H1 (cell line): ENCODE results near the gene ANP32A. TPM values are rescaled to one million over a fixed set of nuclear protein-coding genes. Genes with fewer than 3 reads are reported as not detected.

Experiments
- ASH2L ChIP-seq: fragments of 200-600, 300-600 bp; sonication (generic); IDR thresholded peaks from one replicate; pipeline ENCODE4 v1.7.1; 2017; ENCODE audit warnings: low read length
- BACH1 ChIP-seq: IDR thresholded peaks from 2 replicates; pipeline ENCODE4 v1.6.1; 2012; ENCODE audit warnings: low read length, improper control_type of control experiment
- SP2 ChIP-seq: IDR thresholded peaks from 2 replicates; pipeline ENCODE4 v1.6.1; 2012; ENCODE audit warnings: mild to moderate bottlenecking, low read length, inconsistent platforms
- TBP ChIP-seq: IDR thresholded peaks from 2 replicates; pipeline ENCODE4 v1.6.1; 2011; ENCODE audit warnings: low read depth, low read length, improper control_type of control experiment
- polyA plus RNA-seq, 7 experiments: library from polyadenylated mRNA; depleted of rRNA in 3 of 7; stranded (reverse) in 5 of 7; unstranded in 2 of 7; fragments of >200 nt in 5 of 7; fragments of 200-250 nt in 2 of 7; gene quantifications; 1 replicate in 5 of 7; 2 replicates in 1 of 7; 4 replicates in 1 of 7; pipeline versions ENCODE4 v1.2.1 to v1.2.3, GENCODE V29; 2011 to 2013; ENCODE audit warnings: missing spikeins in 2 of 7, mixed read lengths in 2 of 7
- total RNA-seq: library from RNA; stranded (reverse); fragmentation: NEBNext Ultra II Directional; extraction: Animal tissue kit (Norgen Biotek cat#: 25700); gene quantifications from 2 replicates; pipeline ENCODE4 v1.2.1, GENCODE V29; 2021

The ANP32A gene
- total and polyA plus RNA-seq, 2 of the 8 experiments (the other 6 are each of a cell fraction or from before 2014, with no cell fraction given) = 70.8 to 295 TPM

DNA sequence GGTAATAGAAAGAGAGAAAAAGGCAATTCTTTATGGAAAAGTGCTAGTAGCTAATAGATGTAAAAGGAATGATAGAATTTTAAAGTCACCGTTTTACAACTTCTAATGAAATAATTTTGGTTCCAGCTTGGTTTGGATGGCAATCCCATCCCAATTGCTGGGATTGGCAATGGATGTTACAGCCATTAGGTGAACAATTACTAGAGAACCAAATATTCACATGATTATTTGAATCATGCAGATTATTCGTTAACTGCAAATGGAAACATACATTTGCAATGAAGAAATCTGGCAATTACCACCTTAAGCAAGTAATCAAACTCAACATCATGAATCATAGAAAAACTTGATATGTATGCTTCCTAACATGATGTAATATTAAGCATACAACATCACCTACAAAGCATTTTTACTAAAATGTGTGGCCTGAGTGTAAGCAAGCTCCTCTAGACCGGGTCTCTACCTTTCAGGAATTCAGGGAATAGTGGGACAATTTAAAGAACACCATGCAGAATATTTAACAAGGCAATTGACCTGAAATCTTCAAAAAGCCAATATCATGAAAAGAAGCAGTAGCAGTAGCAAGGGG lies 26.2 kb upstream of the ANP32A start (continued):
- TF ChIP-seq TBP = no peak
- TF ChIP-seq BACH1 = no peak
- TF ChIP-seq ASH2L = no peak
- no peak for TF ChIP-seq SP2
